HepG2 (cell line): ENCODE measurements around the gene SLC16A3. TPM values are rescaled to one million over a fixed set of nuclear protein-coding genes. Genes with fewer than 3 reads are reported as not detected.

ENCODE experiments used
- AHR ChIP-seq: IDR thresholded peaks from 2 replicates; pipeline ENCODE4 v1.6.1; 2018; ENCODE audit warnings: missing genetic modification reagents, missing compliant biosample characterization
- ARNT ChIP-seq: fragments of 450-650 bp; IDR thresholded peaks from 2 replicates; pipeline ENCODE4 v1.6.1; 2017
- FOXO1 ChIP-seq: sonication (generic); formaldehyde crosslinking; IDR thresholded peaks from 2 replicates; pipeline ENCODE4 v1.4.0; 2020; ENCODE audit warnings: missing genetic modification reagents
- MTF2 ChIP-seq: sonication (generic); formaldehyde crosslinking; IDR thresholded peaks from 2 replicates; pipeline ENCODE4 v1.5.0; 2020; ENCODE audit warnings: missing genetic modification reagents, borderline replicate concordance
- NRL ChIP-seq: sonication (generic); formaldehyde crosslinking; IDR thresholded peaks from 2 replicates; pipeline ENCODE4 v1.5.0; 2020; ENCODE audit warnings: missing genetic modification reagents, mild to moderate bottlenecking, moderate library complexity, borderline replicate concordance
- PRPF4 ChIP-seq: fragments of 200-400 bp; formaldehyde crosslinking; IDR thresholded peaks from 2 replicates; pipeline ENCODE4 v1.6.1; 2016; ENCODE audit warnings: low read length, low read depth; ENCODE audit not compliant: poor library complexity, severe bottlenecking
- RERE ChIP-seq: IDR thresholded peaks from 2 replicates; pipeline ENCODE4 v1.6.1; 2016; ENCODE audit warnings: low read depth, missing genetic modification reagents, missing compliant biosample characterization
- TEF ChIP-seq: sonication (generic); formaldehyde crosslinking; IDR thresholded peaks from 2 replicates; pipeline ENCODE4 v1.5.0; 2020; ENCODE audit warnings: missing genetic modification reagents
- THAP11 ChIP-seq: IDR thresholded peaks from 2 replicates; pipeline ENCODE4 v1.6.1; 2016; ENCODE audit warnings: missing biosample characterization, missing genetic modification reagents
- ZBTB1 ChIP-seq: sonication (generic); formaldehyde crosslinking; IDR thresholded peaks from 2 replicates; pipeline ENCODE4 v1.4.0; 2020; ENCODE audit warnings: missing genetic modification reagents, borderline replicate concordance
- ZNF30 ChIP-seq: sonication (generic); formaldehyde crosslinking; IDR thresholded peaks from 2 replicates; pipeline ENCODE4 v1.5.0; 2020; ENCODE audit warnings: mild to moderate bottlenecking, missing genetic modification reagents
- ZNF563 ChIP-seq: sonication (generic); formaldehyde crosslinking; IDR thresholded peaks from 2 replicates; pipeline ENCODE4 v1.8.0; 2022; ENCODE audit warnings: mild to moderate bottlenecking, moderate library complexity, missing genetic modification reagents
- ZNF572 ChIP-seq: sonication (generic); formaldehyde crosslinking; IDR thresholded peaks from 2 replicates; pipeline ENCODE4 v1.5.1; 2020; ENCODE audit warnings: mild to moderate bottlenecking, missing genetic modification reagents
- ZNF792 ChIP-seq: IDR thresholded peaks from 2 replicates; pipeline ENCODE4 v1.6.1; 2016
- ZNF841 ChIP-seq: sonication (generic); formaldehyde crosslinking; IDR thresholded peaks from 2 replicates; pipeline ENCODE4 v1.8.1; 2023; ENCODE audit warnings: missing genetic modification reagents, borderline replicate concordance
- polyA plus RNA-seq, 8 experiments: library from polyadenylated mRNA; depleted of rRNA in 3 of 8; stranded (reverse) in 7 of 8; unstranded in 1 of 8; fragments of >200 nt; fragmentation: Illumina TruSeq in 4 of 8; extraction: Trizol in 4 of 8; gene quantifications; 2 replicates each; pipeline versions ENCODE4 v1.2.1 to v1.2.3, GENCODE V29; 2011 to 2016; ENCODE audit warnings: low read depth in 4 of 8, missing spikeins in 1 of 8, mixed read lengths in 1 of 8; ENCODE audit not compliant: insufficient read depth in 1 of 8
- total RNA-seq, 5 experiments: library from RNA; depleted of rRNA; stranded (reverse); fragments of >200 nt; fragmentation: Illumina TruSeq; extraction: Trizol; gene quantifications; 2 replicates each; pipeline ENCODE4 v1.2.3, GENCODE V29; 2016; ENCODE audit warnings: low read depth in 1 of 5
- TF ChIP-seq, protein P1 (sequence below): sonication (generic); formaldehyde crosslinking; IDR thresholded peaks from 2 replicates; pipeline ENCODE4 v1.5.0; 2020; ENCODE audit warnings: mild to moderate bottlenecking, missing genetic modification reagents
- TF ChIP-seq, protein P2 (sequence below): sonication (generic); formaldehyde crosslinking; IDR thresholded peaks from 2 replicates; pipeline ENCODE4 v1.8.0; 2022; ENCODE audit warnings: missing genetic modification reagents, mild to moderate bottlenecking, inconsistent platforms, borderline replicate concordance
- TF ChIP-seq, protein P3 (sequence below): sonication (generic); IDR thresholded peaks from 2 replicates; pipeline ENCODE4 v1.6.1; 2016; ENCODE audit warnings: low read depth, borderline replicate concordance

Gene SLC16A3
- total and polyA plus RNA-seq, 2 of the 13 experiments (the other 11 are each of a cell fraction or from before 2014, with no cell fraction given): 242 to 349 TPM

GRCh38 chr17:82228278-82228841, 482 bp upstream of the SLC16A3 start (continued):
- TF ChIP-seq, protein P1, sequence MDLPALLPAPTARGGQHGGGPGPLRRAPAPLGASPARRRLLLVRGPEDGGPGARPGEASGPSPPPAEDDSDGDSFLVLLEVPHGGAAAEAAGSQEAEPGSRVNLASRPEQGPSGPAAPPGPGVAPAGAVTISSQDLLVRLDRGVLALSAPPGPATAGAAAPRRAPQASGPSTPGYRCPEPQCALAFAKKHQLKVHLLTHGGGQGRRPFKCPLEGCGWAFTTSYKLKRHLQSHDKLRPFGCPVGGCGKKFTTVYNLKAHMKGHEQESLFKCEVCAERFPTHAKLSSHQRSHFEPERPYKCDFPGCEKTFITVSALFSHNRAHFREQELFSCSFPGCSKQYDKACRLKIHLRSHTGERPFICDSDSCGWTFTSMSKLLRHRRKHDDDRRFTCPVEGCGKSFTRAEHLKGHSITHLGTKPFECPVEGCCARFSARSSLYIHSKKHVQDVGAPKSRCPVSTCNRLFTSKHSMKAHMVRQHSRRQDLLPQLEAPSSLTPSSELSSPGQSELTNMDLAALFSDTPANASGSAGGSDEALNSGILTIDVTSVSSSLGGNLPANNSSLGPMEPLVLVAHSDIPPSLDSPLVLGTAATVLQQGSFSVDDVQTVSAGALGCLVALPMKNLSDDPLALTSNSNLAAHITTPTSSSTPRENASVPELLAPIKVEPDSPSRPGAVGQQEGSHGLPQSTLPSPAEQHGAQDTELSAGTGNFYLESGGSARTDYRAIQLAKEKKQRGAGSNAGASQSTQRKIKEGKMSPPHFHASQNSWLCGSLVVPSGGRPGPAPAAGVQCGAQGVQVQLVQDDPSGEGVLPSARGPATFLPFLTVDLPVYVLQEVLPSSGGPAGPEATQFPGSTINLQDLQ (CRISPR knock-in tag): peak; percentile 91; the same call in 1 of the 2 replicates
- peak; percentile 24; the same call in 1 of the 2 replicates for TF ChIP-seq THAP11 (CRISPR knock-in tag)
- TF ChIP-seq ZNF30 (CRISPR knock-in tag): no peak
- TF ChIP-seq ZNF572 (CRISPR knock-in tag): peak; percentile 72
- no peak for TF ChIP-seq ARNT
- no peak for TF ChIP-seq RERE (CRISPR knock-in tag)
- TF ChIP-seq ZNF841 (CRISPR knock-in tag): peak; percentile 94
- TF ChIP-seq, protein P2, sequence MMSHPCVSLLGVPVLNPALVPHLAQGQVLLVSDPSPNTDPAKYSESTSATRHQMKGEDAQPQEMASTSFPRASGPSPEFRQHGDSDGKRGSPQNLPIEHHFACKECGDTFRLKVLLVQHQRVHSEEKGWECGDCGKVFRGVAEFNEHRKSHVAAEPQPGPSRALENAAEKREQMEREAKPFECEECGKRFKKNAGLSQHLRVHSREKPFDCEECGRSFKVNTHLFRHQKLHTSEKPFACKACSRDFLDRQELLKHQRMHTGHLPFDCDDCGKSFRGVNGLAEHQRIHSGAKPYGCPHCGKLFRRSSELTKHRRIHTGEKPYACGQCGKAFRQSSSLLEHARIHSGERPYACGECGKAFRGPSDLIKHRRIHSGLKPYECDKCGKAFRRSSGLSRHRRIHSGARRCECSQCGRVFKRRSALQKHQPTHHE (CRISPR knock-in tag): no peak
- TF ChIP-seq MTF2: no peak
- TF ChIP-seq PRPF4: no peak
- 0 out of 2 replicates have a peak, but pooled peaks have one; percentile 43 for TF ChIP-seq ZNF792 (CRISPR knock-in tag)
- no peak; the same call in 1 of the 2 replicates for TF ChIP-seq NRL
- TF ChIP-seq ZNF563 (CRISPR knock-in tag): peak; percentile 69; the same call in 1 of the 2 replicates
- no peak; the same call in 1 of the 2 replicates for TF ChIP-seq AHR (CRISPR knock-in tag)
- 0 out of 2 replicates have a peak, but pooled peaks have one; percentile 58 for TF ChIP-seq ZBTB1
- TF ChIP-seq FOXO1 (CRISPR knock-in tag): no peak; the same call in none of the 2 replicates
- TF ChIP-seq TEF (CRISPR knock-in tag): no peak
- TF ChIP-seq, protein P3, sequence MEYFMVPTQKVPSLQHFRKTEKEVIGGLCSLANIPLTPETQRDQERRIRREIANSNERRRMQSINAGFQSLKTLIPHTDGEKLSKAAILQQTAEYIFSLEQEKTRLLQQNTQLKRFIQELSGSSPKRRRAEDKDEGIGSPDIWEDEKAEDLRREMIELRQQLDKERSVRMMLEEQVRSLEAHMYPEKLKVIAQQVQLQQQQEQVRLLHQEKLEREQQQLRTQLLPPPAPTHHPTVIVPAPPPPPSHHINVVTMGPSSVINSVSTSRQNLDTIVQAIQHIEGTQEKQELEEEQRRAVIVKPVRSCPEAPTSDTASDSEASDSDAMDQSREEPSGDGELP: no peak
